ENCODE results near the gene PCDHA8. TPM values are rescaled to one million over a fixed set of nuclear protein-coding genes. Genes with fewer than 3 reads are reported as not detected.

The PCDHA8 gene
- total and polyA plus RNA-seq, 3 donors from 2014 or later: 0.24 to 1.9 (median 1.2) TPM

DNA sequence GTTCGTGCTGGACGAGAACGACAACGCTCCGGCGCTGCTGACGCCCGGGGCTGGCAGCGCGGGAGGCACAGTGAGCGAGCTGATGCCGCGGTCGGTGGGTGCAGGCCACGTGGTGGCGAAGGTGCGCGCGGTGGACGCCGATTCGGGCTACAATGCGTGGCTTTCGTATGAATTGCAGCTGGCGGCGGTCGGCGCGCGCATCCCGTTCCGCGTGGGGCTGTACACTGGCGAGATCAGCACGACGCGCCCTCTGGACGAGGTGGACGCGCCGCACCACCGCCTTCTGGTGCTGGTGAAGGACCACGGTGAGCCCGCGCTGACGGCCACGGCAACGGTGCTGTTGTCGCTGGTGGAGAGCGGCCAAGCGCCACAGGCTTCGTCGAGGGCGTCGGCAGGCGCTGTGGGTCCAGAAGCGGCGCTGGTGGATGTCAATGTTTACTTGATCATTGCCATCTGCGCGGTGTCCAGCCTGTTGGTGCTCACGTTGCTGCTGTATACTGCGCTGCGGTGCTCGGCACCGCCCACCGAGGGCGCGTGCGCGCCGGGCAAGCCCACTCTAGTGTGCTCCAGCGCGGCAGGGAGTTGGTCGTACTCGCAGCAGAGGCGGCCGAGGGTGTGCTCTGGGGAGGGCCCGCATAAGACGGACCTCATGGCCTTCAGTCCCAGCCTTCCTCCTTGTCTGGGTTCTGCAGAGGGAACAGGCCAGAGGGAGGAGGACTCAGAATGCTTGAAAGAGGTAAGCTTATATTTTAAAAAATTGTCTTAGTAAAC, 43.1 kb downstream of the PCDHA8 start:
- no peaks in the 10 kb centered on the region for H3K4me1 ChIP-seq
- H3K9me3 ChIP-seq: no peaks in the 10 kb centered on the region
- no peak overlapping the region for H3K27ac ChIP-seq
- DNase-seq: peak; percentile 33
- 28 to 35% methylated on average over 53 to 56 of the region's 79 CpGs for WGBS, 2 donors
- no peaks in the 10 kb centered on the region for H3K36me3 ChIP-seq (ENCODE audit: low read depth, missing control alignments)
- no peak for TF ChIP-seq POLR2A (IDR thresholded peaks at IDR 0.05)
- no peak for TF ChIP-seq CTCF (IDR thresholded peaks at IDR 0.05)
- intact Hi-C loops (cut with DNase I; ENCODE audit: low total_unique reads): no loop called here
- no peaks in the 10 kb centered on the region for H3K27me3 ChIP-seq
- H3K4me3 ChIP-seq: peak overlapping the region; percentile 37 to 45

Other genes with a start within 250 kb of the PCDHA8 start
- gene CD14, start 208.0 kb upstream of the PCDHA8 start, total RNA-seq: 10 to 100 TPM; 23.7 to 41.1 TPM
- 40.5 TPM for gene CD14, start 208.0 kb upstream of the PCDHA8 start, polyA plus RNA-seq (ENCODE audit: insufficient read depth, low read depth, low replicate concordance)
- gene TMCO6, start 201.7 kb upstream of the PCDHA8 start, total RNA-seq: 100 to 1,000 TPM in 1 of 2 donors, 10 to 100 TPM in 1; 58.0 to 103 TPM
- 34.5 TPM for gene TMCO6, start 201.7 kb upstream of the PCDHA8 start, polyA plus RNA-seq (ENCODE audit: insufficient read depth, low read depth, low replicate concordance)
- gene NDUFA2, start 193.6 kb upstream of the PCDHA8 start, total RNA-seq: 100 to 1,000 TPM in 1 of 2 donors, 10 to 100 TPM in 1; 82.6 to 109 TPM
- gene NDUFA2, start 193.6 kb upstream of the PCDHA8 start, polyA plus RNA-seq (ENCODE audit: insufficient read depth, low read depth, low replicate concordance): 116 TPM
- gene IK, start 193.4 kb upstream of the PCDHA8 start, total RNA-seq: 100 to 1,000 TPM; 160 to 192 TPM
- 187 TPM for gene IK, start 193.4 kb upstream of the PCDHA8 start, polyA plus RNA-seq (ENCODE audit: insufficient read depth, low read depth, low replicate concordance)
- 10 to 100 TPM; 17.6 to 21.1 TPM for gene WDR55, start 176.3 kb upstream of the PCDHA8 start, total RNA-seq
- 11.7 TPM for gene WDR55, start 176.3 kb upstream of the PCDHA8 start, polyA plus RNA-seq (ENCODE audit: insufficient read depth, low read depth, low replicate concordance)
- gene DND1, start 167.6 kb upstream of the PCDHA8 start, total RNA-seq: 10 to 100 TPM; 31.8 to 47.2 TPM
- 21.8 TPM for gene DND1, start 167.6 kb upstream of the PCDHA8 start, polyA plus RNA-seq (ENCODE audit: insufficient read depth, low read depth, low replicate concordance)
- gene HARS1, start 149.8 kb upstream of the PCDHA8 start, total RNA-seq: 10 to 100 TPM; 58.7 to 63.9 TPM
- gene HARS1, start 149.8 kb upstream of the PCDHA8 start, polyA plus RNA-seq (ENCODE audit: insufficient read depth, low read depth, low replicate concordance): 73.4 TPM
- 10 to 100 TPM; 40.2 to 43.1 TPM for gene HARS2, start 149.7 kb upstream of the PCDHA8 start, total RNA-seq
- 30.8 TPM for gene HARS2, start 149.7 kb upstream of the PCDHA8 start, polyA plus RNA-seq (ENCODE audit: insufficient read depth, low read depth, low replicate concordance)
- gene ZMAT2, start 140.7 kb upstream of the PCDHA8 start, total RNA-seq: 10 to 100 TPM; 28.5 to 30.2 TPM
- 50.5 TPM for gene ZMAT2, start 140.7 kb upstream of the PCDHA8 start, polyA plus RNA-seq (ENCODE audit: insufficient read depth, low read depth, low replicate concordance)
- gene PCDHA1, start 55.0 kb upstream of the PCDHA8 start, total RNA-seq: 1 to 10 TPM; 1.7 to 2.6 TPM
- gene PCDHA1, start 55.0 kb upstream of the PCDHA8 start, polyA plus RNA-seq (ENCODE audit: insufficient read depth, low read depth, low replicate concordance): 1.8 TPM
- gene PCDHA2, start 46.3 kb upstream of the PCDHA8 start, total RNA-seq: 1 to 10 TPM; 1.0 to 1.3 TPM
- gene PCDHA2, start 46.3 kb upstream of the PCDHA8 start, polyA plus RNA-seq (ENCODE audit: insufficient read depth, low read depth, low replicate concordance): 0.57 TPM
- 1 to 10 TPM in 1 of 2 donors, under 1 TPM in 1; 0.79 to 2.0 TPM for gene PCDHA3, start 40.1 kb upstream of the PCDHA8 start, total RNA-seq
- 0.74 TPM for gene PCDHA3, start 40.1 kb upstream of the PCDHA8 start, polyA plus RNA-seq (ENCODE audit: insufficient read depth, low read depth, low replicate concordance)
- 1 to 10 TPM; 3.4 to 4.5 TPM for gene PCDHA4, start 34.1 kb upstream of the PCDHA8 start, total RNA-seq
- 1.3 TPM for gene PCDHA4, start 34.1 kb upstream of the PCDHA8 start, polyA plus RNA-seq (ENCODE audit: insufficient read depth, low read depth, low replicate concordance)
- 1 to 10 TPM; 1.0 to 1.7 TPM for gene PCDHA5, start 19.6 kb upstream of the PCDHA8 start, total RNA-seq
- gene PCDHA5, start 19.6 kb upstream of the PCDHA8 start, polyA plus RNA-seq (ENCODE audit: insufficient read depth, low read depth, low replicate concordance): 0.21 TPM
- gene PCDHA6, start 13.2 kb upstream of the PCDHA8 start, total RNA-seq: 1 to 10 TPM; 2.3 to 4.6 TPM
- 0.88 TPM for gene PCDHA6, start 13.2 kb upstream of the PCDHA8 start, polyA plus RNA-seq (ENCODE audit: insufficient read depth, low read depth, low replicate concordance)
- 1 to 10 TPM; 2.7 to 3.8 TPM for gene PCDHA7, start 6.9 kb upstream of the PCDHA8 start, total RNA-seq
- 0.78 TPM for gene PCDHA7, start 6.9 kb upstream of the PCDHA8 start, polyA plus RNA-seq (ENCODE audit: insufficient read depth, low read depth, low replicate concordance)
- 1 to 10 TPM; 2.0 to 2.3 TPM for gene PCDHA9, start 7.2 kb downstream of the PCDHA8 start, total RNA-seq
- 1.1 TPM for gene PCDHA9, start 7.2 kb downstream of the PCDHA8 start, polyA plus RNA-seq (ENCODE audit: insufficient read depth, low read depth, low replicate concordance)
- gene PCDHA10, start 14.7 kb downstream of the PCDHA8 start, total RNA-seq: 1 to 10 TPM; 3.3 to 4.4 TPM
- gene PCDHA10, start 14.7 kb downstream of the PCDHA8 start, polyA plus RNA-seq (ENCODE audit: insufficient read depth, low read depth, low replicate concordance): 0.95 TPM
- 1 to 10 TPM; 2.9 to 4.6 TPM for gene PCDHA11, start 27.8 kb downstream of the PCDHA8 start, total RNA-seq
- 2.7 TPM for gene PCDHA11, start 27.8 kb downstream of the PCDHA8 start, polyA plus RNA-seq (ENCODE audit: insufficient read depth, low read depth, low replicate concordance)
- gene PCDHA12, start 34.1 kb downstream of the PCDHA8 start, total RNA-seq: 1 to 10 TPM; 4.0 to 4.3 TPM
- 1.9 TPM for gene PCDHA12, start 34.1 kb downstream of the PCDHA8 start, polyA plus RNA-seq (ENCODE audit: insufficient read depth, low read depth, low replicate concordance)
- 1 to 10 TPM; 4.4 to 4.7 TPM for gene PCDHA13, start 40.9 kb downstream of the PCDHA8 start, total RNA-seq
- gene PCDHA13, start 40.9 kb downstream of the PCDHA8 start, polyA plus RNA-seq (ENCODE audit: insufficient read depth, low read depth, low replicate concordance): 1.8 TPM
- 1 to 10 TPM; 5.5 to 7.5 TPM for gene PCDHAC1, start 85.1 kb downstream of the PCDHA8 start, total RNA-seq
- 1.8 TPM for gene PCDHAC1, start 85.1 kb downstream of the PCDHA8 start, polyA plus RNA-seq (ENCODE audit: insufficient read depth, low read depth, low replicate concordance)
- gene PCDHAC2, start 125.3 kb downstream of the PCDHA8 start, total RNA-seq: 10 to 100 TPM; 15.5 to 19.6 TPM
- 9.4 TPM for gene PCDHAC2, start 125.3 kb downstream of the PCDHA8 start, polyA plus RNA-seq (ENCODE audit: insufficient read depth, low read depth, low replicate concordance)
- under 1 TPM; 0.12 to 0.16 TPM for gene PCDHB1, start 210.2 kb downstream of the PCDHA8 start, total RNA-seq
- gene PCDHB1, start 210.2 kb downstream of the PCDHA8 start, polyA plus RNA-seq (ENCODE audit: insufficient read depth, low read depth, low replicate concordance): 0.07 TPM

All from testis (tissue), 3 donors.